Kidney capillary endothelial cell (primary cell): ENCODE measurements around the gene ACO2.
A peak's percentile ranks its signal among the peaks of the same experiment; 100 is the strongest.
"Not testable (repeated sequence)": the region's sequence is repeated elsewhere in the genome, so short reads cannot be mapped to it uniquely, and the experiment has no call there.

Experiments
- DNase-seq: peaks from one replicate; pipeline ENCODE4 v3.0.0-alpha.2; 2018; ENCODE audit warnings: low spot score

Gene ACO2

GRCh38 chr22:41468381-41469217, at the start of gene ACO2, which contains the start of gene PHF5A:
Gene ACO2 (plus strand): TSS chr22:41469117. CDS start chr22:41469147, 30 bp downstream.
Gene PHF5A (minus strand): TSS chr22:41468692. CDS start chr22:41468653, 39 bp downstream.
- DNase-seq: peak; percentile 99

- no peak for DNase-seq
These were observed 43.1 kb upstream of the ACO2 start for GRCh38 chr22:41425660-41426365.

GRCh38 chr22:41429232-41429950, 39.5 kb upstream of the ACO2 start:
- DNase-seq: no peak

DNA sequence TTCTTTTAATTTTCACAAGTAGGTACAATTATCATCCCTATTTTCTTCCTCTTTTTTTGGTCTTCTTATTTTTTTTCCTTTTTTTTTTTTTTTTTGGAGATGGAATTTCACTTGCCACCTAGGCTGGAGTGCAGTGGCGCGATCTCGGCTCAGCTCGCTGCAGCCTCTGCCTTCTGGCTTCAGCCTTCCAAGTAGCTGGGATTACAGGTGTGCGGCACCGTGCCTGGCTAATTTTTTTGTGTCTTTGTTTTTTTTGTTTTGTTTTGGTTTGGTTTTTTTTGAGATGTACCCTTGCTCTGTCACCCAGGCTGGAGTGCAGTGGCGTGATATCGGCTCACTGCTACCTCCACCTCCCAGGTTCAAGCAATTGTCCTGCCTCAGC, 39.0 kb upstream of the ACO2 start:
- no peak for DNase-seq

DNA sequence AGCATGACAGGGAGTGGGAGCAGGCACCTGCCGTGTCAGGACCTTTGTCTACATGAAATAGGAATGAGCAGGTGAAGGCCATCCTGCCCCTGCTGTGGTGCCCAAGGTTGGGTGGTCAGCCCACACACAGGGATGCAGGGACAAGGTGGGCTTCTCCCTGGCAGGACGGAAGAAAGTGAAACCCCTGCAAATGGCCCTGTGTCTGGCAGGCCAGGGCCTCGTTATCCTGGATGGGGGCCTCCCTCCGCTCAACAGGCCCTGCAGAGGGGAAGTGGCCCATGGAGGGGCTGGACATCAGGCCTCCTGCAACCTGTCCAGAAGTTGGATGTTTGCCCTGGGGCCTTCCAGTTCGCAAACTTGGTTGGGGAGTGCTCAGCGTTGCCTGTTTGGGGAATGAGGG, 37.3 kb upstream of the ACO2 start:
- no peak for DNase-seq

- DNase-seq: not testable (repeated sequence)
These were observed 35.4 kb upstream of the ACO2 start for GRCh38 chr22:41433480-41433879.

DNA sequence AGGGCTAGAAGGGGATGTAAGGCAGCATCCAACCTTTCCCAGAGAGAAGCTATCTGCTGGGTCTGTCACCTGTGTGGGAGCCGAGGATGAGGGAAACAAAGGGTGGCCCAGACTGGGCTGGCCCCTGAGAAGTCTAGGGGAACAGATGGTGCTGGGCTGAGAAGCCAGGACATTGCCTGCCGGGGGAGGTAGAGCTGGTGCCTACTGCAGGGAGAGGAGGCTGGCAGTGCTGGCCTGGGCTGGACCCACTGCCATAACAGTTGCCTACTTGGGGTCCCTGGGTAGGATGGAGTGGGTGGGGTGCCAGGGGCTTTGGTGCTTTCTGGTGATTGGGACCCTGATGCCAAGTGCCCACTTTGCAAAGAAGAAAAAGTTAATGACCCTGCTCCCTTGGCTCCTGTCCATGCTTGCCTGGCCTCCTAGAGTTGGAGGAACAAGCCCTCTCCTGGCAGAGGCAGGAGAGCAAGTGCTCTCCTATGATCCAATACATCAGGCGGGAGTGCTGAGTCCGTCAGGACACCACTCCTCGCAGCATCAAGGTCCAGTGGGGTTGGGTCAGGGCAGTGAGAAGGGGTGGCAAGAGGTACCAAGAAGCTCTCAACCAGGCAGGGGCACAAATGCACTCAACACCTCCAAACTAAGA, 34.4 kb upstream of the ACO2 start:
- not testable (repeated sequence) for DNase-seq

DNA sequence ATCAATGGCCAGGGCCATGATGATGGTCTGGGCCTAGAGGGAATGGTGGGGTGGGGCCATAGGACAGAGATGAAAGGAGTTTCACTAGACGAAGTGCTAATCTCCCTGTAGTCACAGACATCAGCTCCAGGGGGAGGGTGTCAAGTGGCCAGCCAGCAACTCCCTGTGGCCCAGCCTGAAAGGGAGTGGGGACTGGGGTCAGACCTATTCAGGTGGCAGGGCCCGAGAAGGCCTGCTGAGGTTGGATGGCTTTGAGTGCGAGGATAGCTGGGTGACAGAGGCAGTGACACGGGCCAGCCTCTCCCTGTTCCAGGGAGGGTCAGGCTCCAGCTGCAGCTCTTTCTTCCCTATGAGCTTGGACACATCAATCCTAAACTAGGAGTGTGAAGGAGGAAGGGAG, 33.4 kb upstream of the ACO2 start:
- DNase-seq: no peak

GRCh38 chr22:41436322-41437113, 32.4 kb upstream of the ACO2 start:
- no peak for DNase-seq

DNA sequence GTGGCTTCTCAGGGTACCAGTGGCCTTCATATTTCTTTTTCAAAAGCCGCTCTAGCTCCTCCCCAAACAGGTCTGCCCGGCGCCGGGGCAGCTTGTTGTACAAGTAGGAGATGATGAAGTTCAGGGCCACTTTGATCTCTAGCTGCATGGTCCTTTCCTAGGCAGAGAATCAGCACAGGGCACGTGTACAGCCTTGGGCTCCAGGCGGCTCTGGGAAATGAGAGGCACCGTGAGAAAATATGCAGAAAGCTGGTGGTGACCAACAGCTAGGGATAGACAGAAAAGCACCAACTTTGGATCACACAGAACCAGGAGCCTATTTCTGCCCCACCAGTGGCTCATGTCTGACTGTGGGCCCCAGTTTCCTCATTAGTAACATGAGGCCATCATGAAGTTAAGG, 31.7 kb upstream of the ACO2 start:
- DNase-seq: no peak

DNA sequence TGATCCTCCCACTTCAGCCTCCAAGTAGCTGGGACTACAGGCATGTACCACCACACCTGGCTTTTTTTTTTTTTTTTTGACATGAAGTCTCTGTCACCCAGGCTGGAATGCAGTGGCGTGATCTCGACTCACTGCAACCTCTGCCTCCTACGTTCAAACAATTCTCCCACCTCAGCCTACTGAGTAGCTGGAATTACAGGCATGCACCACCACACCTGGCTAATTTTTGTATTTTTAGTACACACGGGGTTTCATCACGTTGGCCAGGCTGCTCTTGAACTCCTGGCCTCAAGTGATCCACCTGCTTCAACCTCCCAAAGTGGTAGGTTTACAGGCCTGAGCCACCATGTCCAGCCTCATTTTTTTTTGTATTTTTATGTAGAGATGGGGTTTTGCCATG, 28.4 kb upstream of the ACO2 start:
- DNase-seq: not testable (repeated sequence)

GRCh38 chr22:41442240-41442792, 26.6 kb upstream of the ACO2 start:
- DNase-seq: no peak

GRCh38 chr22:41444360-41445128, 24.4 kb upstream of the ACO2 start:
- peak; percentile 93 for DNase-seq

DNA sequence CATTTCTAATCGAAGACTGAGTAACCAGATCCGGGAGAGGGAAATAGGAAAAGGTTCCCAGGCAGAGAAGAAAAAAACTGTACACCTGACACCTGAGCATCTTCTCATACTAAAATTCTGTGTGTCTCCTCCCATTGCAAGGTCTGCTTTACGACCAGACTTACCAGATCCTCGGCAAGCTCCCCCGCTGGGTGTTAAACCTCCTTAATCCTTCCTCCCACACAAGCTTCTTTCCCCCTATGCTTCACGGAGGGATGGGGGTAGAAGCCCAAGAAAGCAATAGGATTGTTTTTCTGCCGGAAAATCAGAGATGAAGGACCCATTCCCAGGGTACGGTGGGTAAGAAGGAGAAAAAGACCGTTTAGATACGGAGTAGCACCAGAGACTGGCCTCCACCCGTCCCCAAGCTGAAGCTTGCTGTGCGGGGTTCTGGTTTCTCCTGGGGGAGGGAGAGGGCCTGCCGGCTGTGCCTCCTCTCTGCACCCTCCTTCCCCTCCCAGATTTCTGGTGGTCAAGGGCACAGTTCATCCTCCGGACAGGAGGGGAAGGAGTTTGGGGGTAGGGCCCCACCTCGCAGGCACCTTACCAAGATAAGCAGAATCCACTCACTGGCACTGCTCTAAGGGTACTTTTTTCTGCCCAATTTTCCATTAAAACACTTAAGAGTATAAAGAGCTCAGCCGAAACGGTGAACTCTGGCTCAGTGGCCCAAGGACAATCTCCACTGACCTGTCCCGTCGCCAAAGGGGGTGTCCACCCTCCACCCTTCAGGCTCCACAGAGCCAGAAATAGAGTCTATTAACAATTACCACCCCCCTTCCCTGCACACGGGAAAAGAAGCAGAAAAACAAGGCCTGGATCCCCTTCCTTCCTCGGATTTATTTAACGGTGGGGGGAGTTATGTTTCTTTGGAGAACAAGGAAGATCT, 23.5 kb upstream of the ACO2 start:
- peak; percentile 12 for DNase-seq

- DNase-seq: no peak
These were observed 22.8 kb upstream of the ACO2 start for GRCh38 chr22:41446057-41446501.

DNA sequence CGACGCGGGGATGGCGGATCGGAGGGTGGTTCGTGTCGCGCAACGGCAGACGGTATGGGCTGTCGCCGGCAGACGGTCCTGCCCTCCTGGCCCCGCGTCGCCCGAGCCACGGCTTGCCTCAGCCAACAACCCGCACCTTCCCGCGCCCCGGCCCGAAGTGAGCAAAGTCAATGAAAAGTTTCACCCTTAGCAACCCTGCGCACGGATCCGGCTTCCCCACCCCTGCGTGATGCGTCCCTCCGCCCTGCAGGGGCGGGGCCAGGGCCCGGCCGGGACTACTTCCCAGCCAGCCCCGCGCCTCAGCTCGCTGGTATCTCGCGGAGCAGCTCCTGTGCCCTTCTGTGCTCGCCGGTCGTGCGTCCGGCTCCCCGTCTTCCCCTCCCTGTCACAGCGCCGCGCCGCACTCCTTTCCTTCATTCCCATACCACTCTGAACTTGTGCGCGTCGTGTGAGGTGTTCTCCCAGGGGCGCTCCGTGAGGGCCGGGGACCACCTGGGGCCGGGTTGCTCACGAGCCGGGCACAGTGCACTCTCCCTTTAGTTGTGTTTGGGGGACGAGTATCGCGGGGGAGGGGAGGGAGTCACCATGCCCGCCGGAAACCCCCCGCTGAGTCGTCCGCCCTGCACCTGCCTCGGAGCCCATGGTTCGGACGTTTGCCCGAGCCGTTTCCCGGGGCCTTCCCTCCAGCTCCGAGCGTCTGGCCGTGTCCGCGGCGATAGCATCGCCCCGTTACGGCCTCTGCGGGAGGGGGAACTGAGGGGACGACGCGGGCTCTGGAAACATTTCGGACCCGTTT, 22.1 kb upstream of the ACO2 start, which contains the start of gene TOB2:
TOB2 (minus strand) TSS at position 163 of the 796 bp plus-strand sequence. CDS start 9,456 bp downstream, outside the sequence.
- DNase-seq: peak; percentile 93

- DNase-seq: peak; percentile 50
These were observed 21.3 kb upstream of the ACO2 start for GRCh38 chr22:41447435-41448188.
